KMS-11 (cell line): Measurements from ENCODE around the gene SERPINH1.

Experiments
- H2AFZ ChIP-seq: fragments of 200-600 bp; sonication (generic); 2 replicates; pipeline ENCODE4 v1.6.1; 2016; ENCODE audit warnings: antibody characterized with exemption, mixed run types, low read depth
- H3K27ac ChIP-seq: fragments of 200-600 bp; sonication (generic); 2 replicates; pipeline ENCODE4 v1.6.1; 2016; ENCODE audit warnings: mild to moderate bottlenecking, mixed run types
- H3K27me3 ChIP-seq: fragments of 200-600 bp; sonication (generic); 2 replicates; pipeline ENCODE4 v1.6.1; 2017; ENCODE audit warnings: mild to moderate bottlenecking, low read depth, mixed run types, moderate library complexity; ENCODE audit not compliant: insufficient read depth
- H3K36me3 ChIP-seq: fragments of 200-600 bp; sonication (generic); 2 replicates; pipeline ENCODE4 v1.6.1; 2017; ENCODE audit warnings: mild to moderate bottlenecking, mixed run types; ENCODE audit not compliant: insufficient read depth
- H3K4me1 ChIP-seq: fragments of 200-600 bp; sonication (generic); 2 replicates; pipeline ENCODE4 v1.6.1; 2016; ENCODE audit warnings: mild to moderate bottlenecking, low read depth, mixed run types; ENCODE audit not compliant: poor library complexity, severe bottlenecking
- H3K4me2 ChIP-seq: fragments of 200-600 bp; sonication (generic); 2 replicates; pipeline ENCODE4 v1.7.0; 2016; ENCODE audit warnings: mild to moderate bottlenecking, mixed run types
- H3K4me3 ChIP-seq: fragments of 200-600 bp; sonication (generic); IDR thresholded peaks from 2 replicates; pipeline ENCODE4 v1.6.1; 2017; ENCODE audit warnings: low read depth, low read length, mixed read lengths; ENCODE audit not compliant: insufficient read depth
- H3K79me2 ChIP-seq: fragments of 200-600 bp; sonication (generic); 2 replicates; pipeline ENCODE4 v1.6.1; 2016; ENCODE audit warnings: low read depth, mixed run types; ENCODE audit not compliant: insufficient read depth
- H3K9ac ChIP-seq: fragments of 200-600 bp; sonication (generic); 2 replicates; pipeline ENCODE4 v1.6.1; 2016; ENCODE audit warnings: mild to moderate bottlenecking, mixed run types
- H4K20me1 ChIP-seq: fragments of 200-600 bp; sonication (generic); 2 replicates; pipeline ENCODE4 v1.6.1; 2016; ENCODE audit warnings: mild to moderate bottlenecking, mixed run types; ENCODE audit not compliant: insufficient read depth
- CTCF ChIP-seq: fragments of 200-600 bp; sonication (generic); conservative IDR thresholded peaks from 2 replicates; pipeline ENCODE4 v1.6.1; 2017; ENCODE audit warnings: low read depth, mild to moderate bottlenecking, antibody characterized with exemption, low read length, moderate library complexity, mixed read lengths

SERPINH1 gene

DNA sequence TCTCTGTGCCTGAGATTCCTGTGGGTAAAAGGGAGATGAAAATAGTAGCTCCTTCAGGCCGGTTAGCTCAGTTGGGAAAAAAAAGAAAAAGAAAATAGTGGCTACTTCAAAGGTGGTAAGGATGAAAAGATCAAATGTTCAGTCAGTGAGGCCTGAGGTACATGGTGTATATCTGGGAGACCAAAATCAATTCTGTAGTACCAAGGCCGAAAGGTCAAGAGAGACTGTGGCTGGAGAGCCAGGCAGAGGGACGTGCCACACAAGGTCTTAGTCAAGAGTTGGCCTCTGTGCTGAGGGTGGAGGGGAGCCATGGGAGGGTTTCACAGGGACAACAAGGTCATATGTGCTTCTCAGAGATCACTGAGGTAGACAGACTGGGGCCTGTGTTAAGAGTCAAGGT is 31.5 kb upstream of the SERPINH1 start:
- Histone ChIP-seq H3K79me2 (no peaks in the 10 kb centered on the region), H3K4me3 (no peak overlapping the region), H3K27me3 (no peaks in the 10 kb centered on the region), H3K36me3 (no peaks in the 10 kb centered on the region), H2AFZ (no peak overlapping the region), H3K9ac (no peak overlapping the region), H3K4me1 (peaks cover 3% of the 10 kb centered on the region), H3K4me2 (no peak overlapping the region), H3K27ac (no peak overlapping the region), H4K20me1 (no peaks in the 10 kb centered on the region)
- TF ChIP-seq CTCF, result no peak

GRCh38 chr11:75531325-75531724 is 30.7 kb upstream of the SERPINH1 start:
- no peak for TF ChIP-seq CTCF
- no peak overlapping the region for H2AFZ ChIP-seq
- no peak overlapping the region for H3K9ac ChIP-seq
- H3K27ac ChIP-seq, result no peak overlapping the region
- no peak overlapping the region for H3K4me2 ChIP-seq
- H3K36me3 ChIP-seq, result no peaks in the 10 kb centered on the region
- peaks cover 3% of the 10 kb centered on the region for H3K4me1 ChIP-seq
- H4K20me1 ChIP-seq, result no peaks in the 10 kb centered on the region
- no peaks in the 10 kb centered on the region for H3K79me2 ChIP-seq
- no peaks in the 10 kb centered on the region for H3K27me3 ChIP-seq
- no peak overlapping the region for H3K4me3 ChIP-seq

DNA sequence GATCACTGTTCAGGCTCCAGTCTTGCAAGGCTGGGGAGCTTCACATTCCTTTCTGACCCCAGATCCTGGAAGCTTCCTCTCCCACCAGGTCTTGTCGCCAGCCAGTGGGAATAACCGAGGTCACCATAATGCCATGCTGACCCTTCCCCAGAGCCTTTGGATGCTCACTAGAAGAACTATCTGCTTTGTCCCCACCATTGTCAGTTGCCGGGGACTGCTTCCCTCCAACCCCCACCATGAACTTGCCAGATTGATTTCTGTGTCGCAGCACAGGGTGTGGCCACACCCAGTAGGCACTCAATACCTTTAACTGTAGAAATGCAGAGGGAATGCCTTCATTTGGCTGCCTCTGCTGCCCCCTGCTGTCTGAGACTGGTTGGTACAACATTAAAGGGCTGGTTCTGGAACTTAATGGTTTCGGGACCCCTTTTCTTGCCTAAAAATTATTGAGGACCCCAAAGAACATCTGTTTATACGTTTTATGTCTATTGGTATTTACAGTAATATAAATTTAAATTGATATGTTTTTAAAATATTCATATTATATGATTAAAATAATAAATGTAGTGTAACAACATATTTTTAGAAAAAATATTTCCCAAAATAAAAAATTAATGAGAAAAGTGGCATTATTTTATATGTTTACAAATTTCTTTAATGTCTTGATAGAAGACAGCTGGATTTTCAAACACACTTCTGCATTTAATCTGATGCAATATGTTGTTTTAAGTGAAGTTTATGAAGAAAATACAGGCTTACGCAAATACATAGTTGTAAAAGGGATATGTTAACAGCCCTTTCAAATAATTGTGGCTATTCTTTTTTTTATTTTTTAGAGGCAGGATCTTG is 29.6 kb upstream of the SERPINH1 start:
- Histone ChIP-seq H2AFZ (no peak overlapping the region), H3K9ac (no peak overlapping the region), H3K36me3 (no peaks in the 10 kb centered on the region), H3K79me2 (no peaks in the 10 kb centered on the region), H3K4me1 (peaks cover 3% of the 10 kb centered on the region), H3K4me3 (no peak overlapping the region), H3K27ac (no peak overlapping the region), H4K20me1 (no peaks in the 10 kb centered on the region), H3K27me3 (no peaks in the 10 kb centered on the region), H3K4me2 (0 out of 2 replicates have a peak overlapping the region, but pooled peaks have one; percentile 27)
- peak; percentile 83 for TF ChIP-seq CTCF

- Histone ChIP-seq H3K27ac (no peak overlapping the region), H3K79me2 (no peaks in the 10 kb centered on the region), H4K20me1 (no peaks in the 10 kb centered on the region), H3K9ac (no peak overlapping the region), H3K4me1 (peaks cover 9% of the 10 kb centered on the region), H3K36me3 (no peaks in the 10 kb centered on the region), H3K27me3 (no peaks in the 10 kb centered on the region), H3K4me3 (no peak overlapping the region), H2AFZ (no peak overlapping the region), H3K4me2 (no peak overlapping the region)
- TF ChIP-seq CTCF, result no peak
These were observed 28.2 kb upstream of the SERPINH1 start for GRCh38 chr11:75533896-75534258.
